Measurements from ENCODE around the gene CTSH.

CTSH gene

GRCh38 chr15:78985859-78986475 is 41.1 kb upstream of the CTSH start:
- TF ChIP-seq CTCF (IDR thresholded peaks at IDR 0.05; ENCODE audit: low read depth, low read length), result no peak
- Histone ChIP-seq H3K9me3 (ENCODE audit: severe bottlenecking) (no peaks in the 10 kb centered on the region), H3K4me3 (ENCODE audit: low read depth, low read length) (no peak overlapping the region), H3K27ac (no peak overlapping the region), H3K27me3 (ENCODE audit: insufficient read depth, low read depth, severe bottlenecking) (no peaks in the 10 kb centered on the region), H3K36me3 (no peaks in the 10 kb centered on the region)
- no peak for DNase-seq

GRCh38 chr15:78984041-78984440 is 39.2 kb upstream of the CTSH start:
- no peak for DNase-seq
- Histone ChIP-seq H3K27me3 (ENCODE audit: insufficient read depth, low read depth, severe bottlenecking) (no peaks in the 10 kb centered on the region), H3K27ac (no peak overlapping the region), H3K4me3 (ENCODE audit: low read depth, low read length) (no peak overlapping the region), H3K36me3 (no peaks in the 10 kb centered on the region), H3K9me3 (ENCODE audit: severe bottlenecking) (no peaks in the 10 kb centered on the region)
- no peak for TF ChIP-seq CTCF (IDR thresholded peaks at IDR 0.05; ENCODE audit: low read depth, low read length)

GRCh38 chr15:78983146-78983918 is 38.5 kb upstream of the CTSH start:
- Histone ChIP-seq H3K9me3 (ENCODE audit: severe bottlenecking) (no peaks in the 10 kb centered on the region), H3K4me3 (ENCODE audit: low read depth, low read length) (no peak overlapping the region), H3K27ac (no peak overlapping the region), H3K27me3 (ENCODE audit: insufficient read depth, low read depth, severe bottlenecking) (no peaks in the 10 kb centered on the region), H3K36me3 (no peaks in the 10 kb centered on the region)
- no peak for DNase-seq
- no peak for TF ChIP-seq CTCF (IDR thresholded peaks at IDR 0.05; ENCODE audit: low read depth, low read length)

- Histone ChIP-seq H3K27me3 (ENCODE audit: insufficient read depth, low read depth, severe bottlenecking) (no peaks in the 10 kb centered on the region), H3K9me3 (ENCODE audit: severe bottlenecking) (no peaks in the 10 kb centered on the region), H3K27ac (no peak overlapping the region), H3K4me3 (ENCODE audit: low read depth, low read length) (no peak overlapping the region), H3K36me3 (no peaks in the 10 kb centered on the region)
- no peak for DNase-seq
- no peak for TF ChIP-seq CTCF (IDR thresholded peaks at IDR 0.05; ENCODE audit: low read depth, low read length)
These were observed 37.9 kb upstream of the CTSH start for GRCh38 chr15:78982736-78983135.

- TF ChIP-seq CTCF (IDR thresholded peaks at IDR 0.05; ENCODE audit: low read depth, low read length), result no peak
- H3K4me3 ChIP-seq (ENCODE audit: low read depth, low read length), result no peak overlapping the region
- H3K36me3 ChIP-seq, result no peaks in the 10 kb centered on the region
- H3K27me3 ChIP-seq (ENCODE audit: insufficient read depth, low read depth, severe bottlenecking), result no peaks in the 10 kb centered on the region
- no peak for DNase-seq
- H3K27ac ChIP-seq, result no peak overlapping the region
- no peaks in the 10 kb centered on the region for H3K9me3 ChIP-seq (ENCODE audit: severe bottlenecking)
These were observed 36.9 kb upstream of the CTSH start for GRCh38 chr15:78981532-78982313.

Measured in WERI-Rb-1 (cell line).